ENCODE measurements around the gene EZH1.

EZH1 gene

GRCh38 chr17:42700586-42701289 is 44.1 kb downstream of the EZH1 start:
- H4K12ac ChIP-seq (ENCODE audit: low read depth, low read length), result no peak overlapping the region
- H3K23ac ChIP-seq (ENCODE audit: low read length), result no peak overlapping the region
- H2AFZ ChIP-seq (ENCODE audit: insufficient read depth, low read length, poor library complexity), result no peak overlapping the region
- no peaks in the 10 kb centered on the region for H3K79me1 ChIP-seq (ENCODE audit: low read length)
- peaks cover 1% of the 10 kb centered on the region for H3K9me3 ChIP-seq (ENCODE audit: insufficient read depth, low read depth, low read length)
- no peak overlapping the region for H3K4ac ChIP-seq (ENCODE audit: low read depth, low read length)
- H3K9ac ChIP-seq (ENCODE audit: low read length), result no peak overlapping the region
- H3K27me3 ChIP-seq (ENCODE audit: insufficient read depth, low read length), result no peaks in the 10 kb centered on the region
- no peak overlapping the region for H4K8ac ChIP-seq (ENCODE audit: low read depth, low read length)
- H3K79me2 ChIP-seq (ENCODE audit: control insufficient read depth, insufficient read depth, low read length, poor library complexity), result no peaks in the 10 kb centered on the region
- H3K36me3 ChIP-seq (ENCODE audit: control insufficient read depth in 1 of 2, insufficient read depth in 2 of 2, low read length in 2 of 2), result peaks cover 24 to 38% of the 10 kb centered on the region in 2 experiments
- H3K14ac ChIP-seq (ENCODE audit: low read length), result no peak overlapping the region
- H2BK12ac ChIP-seq (ENCODE audit: low read length), result no peak overlapping the region
- no peak overlapping the region for H3K27ac ChIP-seq (ENCODE audit: low read depth, low read length)
- no peak overlapping the region for H2BK5ac ChIP-seq (ENCODE audit: low read depth, low read length, poor library complexity)
- no peak overlapping the region for H4K91ac ChIP-seq (ENCODE audit: low read depth, low read length)
- no peak overlapping the region for H2BK120ac ChIP-seq (ENCODE audit: insufficient read depth, low read length, poor library complexity)
- no peak for DNase-seq
- H3K4me1 ChIP-seq (ENCODE audit: control insufficient read depth in 1 of 2, insufficient read depth in 2 of 2, low read length in 2 of 2), result no peaks in the 10 kb centered on the region
- no peak overlapping the region for H3K4me2 ChIP-seq (ENCODE audit: low read length)
- no peak overlapping the region for H3K4me3 ChIP-seq (ENCODE audit: low read depth, low read length)
- H2AK5ac ChIP-seq (ENCODE audit: low read length), result no peak overlapping the region
- H3K18ac ChIP-seq (ENCODE audit: low read length), result no peak overlapping the region
- no CpG with 5 or more reads among the region's 10 CpGs for WGBS (ENCODE audit: extremely low coverage, insufficient coverage, insufficient read length)

GRCh38 chr17:42699415-42699740 is 45.5 kb downstream of the EZH1 start:
- Histone ChIP-seq H3K18ac (ENCODE audit: low read length) (no peak overlapping the region), H3K79me2 (ENCODE audit: control insufficient read depth, insufficient read depth, low read length, poor library complexity) (no peaks in the 10 kb centered on the region), H2AFZ (ENCODE audit: insufficient read depth, low read length, poor library complexity) (no peak overlapping the region), H2BK5ac (ENCODE audit: low read depth, low read length, poor library complexity) (no peak overlapping the region), H2AK5ac (ENCODE audit: low read length) (no peak overlapping the region), H3K23ac (ENCODE audit: low read length) (no peak overlapping the region), H3K27ac (ENCODE audit: low read depth, low read length) (no peak overlapping the region), H2BK12ac (ENCODE audit: low read length) (no peak overlapping the region), H3K9me3 (ENCODE audit: insufficient read depth, low read depth, low read length) (peaks cover 1% of the 10 kb centered on the region), H3K4me1 (ENCODE audit: control insufficient read depth in 1 of 2, insufficient read depth in 2 of 2, low read length in 2 of 2) (no peaks in the 10 kb centered on the region), H3K9ac (ENCODE audit: low read length) (no peak overlapping the region), H3K4me2 (ENCODE audit: low read length) (no peak overlapping the region), H3K27me3 (ENCODE audit: insufficient read depth, low read length) (no peaks in the 10 kb centered on the region), H3K79me1 (ENCODE audit: low read length) (no peaks in the 10 kb centered on the region), H3K4me3 (ENCODE audit: low read depth, low read length) (no peak overlapping the region), H3K4ac (ENCODE audit: low read depth, low read length) (no peak overlapping the region), H4K91ac (ENCODE audit: low read depth, low read length) (no peak overlapping the region), H3K14ac (ENCODE audit: low read length) (no peak overlapping the region), H4K8ac (ENCODE audit: low read depth, low read length) (no peak overlapping the region), H2BK120ac (ENCODE audit: insufficient read depth, low read length, poor library complexity) (no peak overlapping the region), H4K12ac (ENCODE audit: low read depth, low read length) (no peak overlapping the region), H3K36me3 (ENCODE audit: control insufficient read depth in 1 of 2, insufficient read depth in 2 of 2, low read length in 2 of 2) (peaks cover 18 to 26% of the 10 kb centered on the region in 2 experiments)
- WGBS (ENCODE audit: extremely low coverage, insufficient coverage, insufficient read length), result no CpG with 5 or more reads among the region's 4 CpGs
- no peak for DNase-seq

GRCh38 chr17:42698736-42699414 is 46.0 kb downstream of the EZH1 start:
- H2AFZ ChIP-seq (ENCODE audit: insufficient read depth, low read length, poor library complexity), result no peak overlapping the region
- no peak overlapping the region for H3K14ac ChIP-seq (ENCODE audit: low read length)
- no peaks in the 10 kb centered on the region for H3K79me2 ChIP-seq (ENCODE audit: control insufficient read depth, insufficient read depth, low read length, poor library complexity)
- H3K9ac ChIP-seq (ENCODE audit: low read length), result no peak overlapping the region
- no peak overlapping the region for H3K4me3 ChIP-seq (ENCODE audit: low read depth, low read length)
- no peak overlapping the region for H4K8ac ChIP-seq (ENCODE audit: low read depth, low read length)
- H3K36me3 ChIP-seq (ENCODE audit: control insufficient read depth in 1 of 2, insufficient read depth in 2 of 2, low read length in 2 of 2), result peaks cover 16 to 23% of the 10 kb centered on the region in 2 experiments
- H4K12ac ChIP-seq (ENCODE audit: low read depth, low read length), result no peak overlapping the region
- H3K4ac ChIP-seq (ENCODE audit: low read depth, low read length), result no peak overlapping the region
- no peak overlapping the region for H2AK5ac ChIP-seq (ENCODE audit: low read length)
- H2BK12ac ChIP-seq (ENCODE audit: low read length), result no peak overlapping the region
- no peaks in the 10 kb centered on the region for H3K27me3 ChIP-seq (ENCODE audit: insufficient read depth, low read length)
- H2BK120ac ChIP-seq (ENCODE audit: insufficient read depth, low read length, poor library complexity), result no peak overlapping the region
- no peak overlapping the region for H2BK5ac ChIP-seq (ENCODE audit: low read depth, low read length, poor library complexity)
- H3K27ac ChIP-seq (ENCODE audit: low read depth, low read length), result no peak overlapping the region
- H4K91ac ChIP-seq (ENCODE audit: low read depth, low read length), result no peak overlapping the region
- peaks cover 1% of the 10 kb centered on the region for H3K9me3 ChIP-seq (ENCODE audit: insufficient read depth, low read depth, low read length)
- no peak overlapping the region for H3K18ac ChIP-seq (ENCODE audit: low read length)
- no peaks in the 10 kb centered on the region for H3K4me1 ChIP-seq (ENCODE audit: control insufficient read depth in 1 of 2, insufficient read depth in 2 of 2, low read length in 2 of 2)
- no peaks in the 10 kb centered on the region for H3K79me1 ChIP-seq (ENCODE audit: low read length)
- DNase-seq, result no peak
- H3K4me2 ChIP-seq (ENCODE audit: low read length), result no peak overlapping the region
- H3K23ac ChIP-seq (ENCODE audit: low read length), result no peak overlapping the region
- no CpG with 5 or more reads among the region's 2 CpGs for WGBS (ENCODE audit: extremely low coverage, insufficient coverage, insufficient read length)

GRCh38 chr17:42697108-42697811 is 47.6 kb downstream of the EZH1 start:
- Histone ChIP-seq H2AFZ (ENCODE audit: insufficient read depth, low read length, poor library complexity) (no peak overlapping the region), H3K18ac (ENCODE audit: low read length) (no peak overlapping the region), H3K79me2 (ENCODE audit: control insufficient read depth, insufficient read depth, low read length, poor library complexity) (no peaks in the 10 kb centered on the region), H3K36me3 (ENCODE audit: control insufficient read depth in 1 of 2, insufficient read depth in 2 of 2, low read length in 2 of 2) (peaks cover 10 to 17% of the 10 kb centered on the region in 2 experiments), H3K27ac (ENCODE audit: low read depth, low read length) (no peak overlapping the region), H4K91ac (ENCODE audit: low read depth, low read length) (no peak overlapping the region), H2BK12ac (ENCODE audit: low read length) (no peak overlapping the region), H3K9ac (ENCODE audit: low read length) (no peak overlapping the region), H2BK120ac (ENCODE audit: insufficient read depth, low read length, poor library complexity) (no peak overlapping the region), H3K4me2 (ENCODE audit: low read length) (no peak overlapping the region), H3K4ac (ENCODE audit: low read depth, low read length) (no peak overlapping the region), H2BK5ac (ENCODE audit: low read depth, low read length, poor library complexity) (no peak overlapping the region), H4K12ac (ENCODE audit: low read depth, low read length) (no peak overlapping the region), H3K4me1 (ENCODE audit: control insufficient read depth in 1 of 2, insufficient read depth in 2 of 2, low read length in 2 of 2) (no peaks in the 10 kb centered on the region), H3K14ac (ENCODE audit: low read length) (no peak overlapping the region), H4K8ac (ENCODE audit: low read depth, low read length) (no peak overlapping the region), H3K4me3 (ENCODE audit: low read depth, low read length) (no peak overlapping the region), H3K9me3 (ENCODE audit: insufficient read depth, low read depth, low read length) (peaks cover 1% of the 10 kb centered on the region), H2AK5ac (ENCODE audit: low read length) (no peak overlapping the region), H3K23ac (ENCODE audit: low read length) (no peak overlapping the region), H3K27me3 (ENCODE audit: insufficient read depth, low read length) (no peaks in the 10 kb centered on the region), H3K79me1 (ENCODE audit: low read length) (no peaks in the 10 kb centered on the region)
- WGBS (ENCODE audit: extremely low coverage, insufficient coverage, insufficient read length), result no CpG with 5 or more reads among the region's 19 CpGs
- no peak for DNase-seq

Data from trophoblast cell (in vitro differentiated cells and primary cell).